GM23338 (cell line): ENCODE measurements around the gene PAX5. TPM values are rescaled to one million over a fixed set of nuclear protein-coding genes. Genes with fewer than 3 reads are reported as not detected.

Experiments used
- ATAC-seq: fragments of 200-7000 bp; cut with Tn5 transposase; 3 replicates; pipeline ENCODE4 v1.9.1; 2020
- DNase-seq: peaks from one replicate; pipeline ENCODE4 v3.0.0-alpha.2; 2015; ENCODE audit warnings: low spot score
- H2AFZ ChIP-seq: fragments of 200-600 bp; sonication (generic); 2 replicates; pipeline ENCODE4 v1.8.0; 2016; ENCODE audit warnings: antibody characterized with exemption, mild to moderate bottlenecking, moderate library complexity
- H3F3A ChIP-seq: fragments of 200-600 bp; sonication (generic); replicated peaks from 2 replicates; pipeline ENCODE4 v1.8.0; 2017; ENCODE audit warnings: antibody characterized with exemption, mixed run types, low read depth
- H3K27ac ChIP-seq: fragments of 200-600 bp; sonication (generic); 2 replicates; pipeline ENCODE4 v1.6.1; 2016; ENCODE audit warnings: low read depth
- H3K27me3 ChIP-seq: fragments of 200-600 bp; sonication (generic); 2 replicates; pipeline ENCODE4 v1.8.0; 2016; ENCODE audit warnings: mild to moderate bottlenecking, mixed run types, moderate library complexity; ENCODE audit not compliant: insufficient read depth
- H3K36me3 ChIP-seq: fragments of 200-600 bp; sonication (generic); 2 replicates; pipeline ENCODE4 v1.8.0; 2016; ENCODE audit warnings: mild to moderate bottlenecking; ENCODE audit not compliant: insufficient read depth
- H3K4me1 ChIP-seq: fragments of 200-600 bp; sonication (generic); 2 replicates; pipeline ENCODE4 v1.8.0; 2016; ENCODE audit warnings: mild to moderate bottlenecking, moderate library complexity; ENCODE audit not compliant: insufficient read depth
- H3K4me2 ChIP-seq: fragments of 200-600 bp; sonication (generic); 2 replicates; pipeline ENCODE4 v1.7.1; 2017; ENCODE audit warnings: mixed run types
- H3K4me3 ChIP-seq: fragments of 200-600 bp; sonication (generic); 2 replicates; pipeline ENCODE4 v1.6.1; 2016; ENCODE audit warnings: mixed run types
- H3K79me2 ChIP-seq: fragments of 200-600 bp; sonication (generic); replicated peaks from 2 replicates; pipeline ENCODE4 v1.8.0; 2017; ENCODE audit warnings: mild to moderate bottlenecking; ENCODE audit not compliant: insufficient read depth
- H3K9me2 ChIP-seq: fragments of 200-600 bp; sonication (generic); 2 replicates; pipeline ENCODE4 v1.8.0; 2017; ENCODE audit not compliant: insufficient read depth
- H4K20me1 ChIP-seq: fragments of 200-600 bp; sonication (generic); replicated peaks from 2 replicates; pipeline ENCODE4 v1.8.0; 2017; ENCODE audit warnings: mild to moderate bottlenecking; ENCODE audit not compliant: insufficient read depth
- H3K27ac Mint-ChIP-seq: 2 replicates; pipeline ENCODE4 v1.8.0; 2020; ENCODE audit warnings: inconsistent platforms, mild to moderate bottlenecking, moderate library complexity, mixed read lengths
- H3K27me3 Mint-ChIP-seq: 3 replicates; pipeline ENCODE4 v1.8.0; 2022; ENCODE audit warnings: low read depth, mild to moderate bottlenecking, moderate library complexity, mixed read lengths, inconsistent platforms; ENCODE audit not compliant: insufficient read depth, poor library complexity
- H3K36me3 Mint-ChIP-seq: 3 replicates; pipeline ENCODE4 v1.8.0; 2021; ENCODE audit warnings: low read depth, mild to moderate bottlenecking, inconsistent platforms, moderate library complexity, mixed read lengths
- H3K4me1 Mint-ChIP-seq: 3 replicates; pipeline ENCODE4 v1.8.0; 2020; ENCODE audit warnings: mild to moderate bottlenecking, inconsistent platforms, mixed read lengths
- H3K4me3 Mint-ChIP-seq: 3 replicates; pipeline ENCODE4 v1.8.0; 2021; ENCODE audit warnings: moderate library complexity, mild to moderate bottlenecking, inconsistent platforms, mixed read lengths
- H3K9me3 Mint-ChIP-seq: 3 replicates; pipeline ENCODE4 v1.8.0; 2020; ENCODE audit warnings: moderate library complexity, mild to moderate bottlenecking, inconsistent platforms, mixed read lengths
- CREB1 ChIP-seq: fragments of 250-450 bp; sonication (Bioruptor Pico); IDR thresholded peaks from 2 replicates; pipeline ENCODE4 v1.5.0; 2020; ENCODE audit warnings: low read depth, mild to moderate bottlenecking, moderate library complexity
- ETS1 ChIP-seq: IDR thresholded peaks from 2 replicates; pipeline ENCODE4 v1.6.1; 2016; ENCODE audit warnings: antibody characterized with exemption
- EZH2 ChIP-seq: fragments of 200-600 bp; sonication (generic); IDR thresholded peaks from one replicate; pipeline ENCODE4 v1.8.0; 2017; ENCODE audit warnings: antibody characterized with exemption, mild to moderate bottlenecking, low read depth; ENCODE audit not compliant: unreplicated experiment
- EZH2phosphoT487 ChIP-seq: fragments of 200-600 bp; sonication (generic); IDR thresholded peaks from one replicate; pipeline ENCODE4 v1.8.1; 2018; ENCODE audit warnings: antibody characterized with exemption; ENCODE audit not compliant: unreplicated experiment
- JUNB ChIP-seq: IDR thresholded peaks from one replicate; pipeline ENCODE4 v1.6.1; 2016; ENCODE audit warnings: antibody characterized with exemption; ENCODE audit not compliant: unreplicated experiment
- NANOG ChIP-seq: IDR thresholded peaks from 2 replicates; pipeline ENCODE4 v1.6.1; 2016; ENCODE audit warnings: antibody characterized with exemption, borderline replicate concordance
- POLR2AphosphoS5 ChIP-seq: IDR thresholded peaks from 2 replicates; pipeline ENCODE4 v1.6.1; 2016; ENCODE audit warnings: antibody characterized with exemption, low read depth
- STAT1 ChIP-seq: IDR thresholded peaks from one replicate; pipeline ENCODE4 v1.6.1; 2016; ENCODE audit warnings: antibody characterized with exemption; ENCODE audit not compliant: unreplicated experiment
- ZNF114 ChIP-seq: fragments of 250-450 bp; sonication (Bioruptor Pico); IDR thresholded peaks from 2 replicates; pipeline ENCODE4 v1.5.0; 2020; ENCODE audit warnings: mild to moderate bottlenecking, moderate library complexity
- ZNF331 ChIP-seq: fragments of 250-450 bp; sonication (Bioruptor Pico); IDR thresholded peaks from 2 replicates; pipeline ENCODE4 v1.5.0; 2020; ENCODE audit warnings: low read depth, mild to moderate bottlenecking, moderate library complexity
- ZNF462 ChIP-seq: fragments of 250-450 bp; sonication (Bioruptor Pico); IDR thresholded peaks from 2 replicates; pipeline ENCODE4 v1.5.0; 2020; ENCODE audit warnings: mild to moderate bottlenecking, moderate library complexity
- polyA plus RNA-seq: library from polyadenylated mRNA; unstranded; fragments of >200 nt; fragmentation: Nextera tagmentation; extraction: Ambion mirVana; gene quantifications from 2 replicates; pipeline ENCODE4 v1.2.1, GENCODE V29; 2016
- total RNA-seq: library from RNA; depleted of rRNA; stranded (reverse); fragments of >200 nt; shearing (Covaris generic); gene quantifications from 2 replicates; pipeline ENCODE4 v1.2.3, GENCODE V29; 2014
- TF ChIP-seq, protein P1 (sequence below): IDR thresholded peaks from one replicate; pipeline ENCODE4 v1.6.1; 2018; ENCODE audit warnings: antibody characterized with exemption; ENCODE audit not compliant: unreplicated experiment
- TF ChIP-seq, protein P2 (sequence below), 2 experiments: fragments of 200-600 bp in 1 of 2; sonication (generic) in 1 of 2; conservative IDR thresholded peaks; 2 replicates each; pipeline versions ENCODE4 v1.5.1 to v1.6.1; 2016 to 2017; ENCODE audit warnings: antibody characterized with exemption in 2 of 2, low read depth in 2 of 2, mild to moderate bottlenecking in 2 of 2, moderate library complexity in 1 of 2

PAX5 gene
- total and polyA plus RNA-seq, 2 experiments from 2014 or later: 0.17 to 0.60 TPM

GRCh38 chr9:36932198-36932597, 101.9 kb downstream of the PAX5 start:
- H3K27me3 ChIP-seq: no peaks in the 10 kb centered on the region
- peaks cover 9% of the 10 kb centered on the region; the same call in 2 of the 3 replicates for H3K9me3 Mint-ChIP-seq
- no peak overlapping the region for H3K4me3 ChIP-seq

More at GRCh38 chr9:36932198-36932597, 101.9 kb downstream of the PAX5 start:
- Histone ChIP-seq H4K20me1 (no peaks in the 10 kb centered on the region), H3K9me2 (no peaks in the 10 kb centered on the region), H3K27ac (no peak overlapping the region), H2AFZ (no peak overlapping the region), H3K36me3 (no peaks in the 10 kb centered on the region), H3K79me2 (no peaks in the 10 kb centered on the region), H3F3A (no peaks in the 10 kb centered on the region), H3K4me2 (no peak overlapping the region), H3K4me1 (peaks cover 4% of the 10 kb centered on the region; the same call in 1 of the 2 replicates)
- ATAC-seq (no peak), DNase-seq (no peak)
- Mint-ChIP-seq H3K36me3 (no peaks in the 10 kb centered on the region), H3K4me1 (peaks cover 6% of the 10 kb centered on the region; the same call in 2 of the 3 replicates), H3K4me3 (no peak overlapping the region), H3K27me3 (peaks cover 5% of the 10 kb centered on the region), H3K27ac (no peak overlapping the region)
- TF ChIP-seq NANOG (no peak), ETS1 (no peak), CREB1 (no peak), ZNF462 (CRISPR knock-in tag) (no peak), JUNB (no peak), EZH2 (no peak), STAT1 (no peak), ZNF331 (no peak), EZH2phosphoT487 (no peak), POLR2AphosphoS5 (no peak), ZNF114 (no peak)
- TF ChIP-seq, protein P1, sequence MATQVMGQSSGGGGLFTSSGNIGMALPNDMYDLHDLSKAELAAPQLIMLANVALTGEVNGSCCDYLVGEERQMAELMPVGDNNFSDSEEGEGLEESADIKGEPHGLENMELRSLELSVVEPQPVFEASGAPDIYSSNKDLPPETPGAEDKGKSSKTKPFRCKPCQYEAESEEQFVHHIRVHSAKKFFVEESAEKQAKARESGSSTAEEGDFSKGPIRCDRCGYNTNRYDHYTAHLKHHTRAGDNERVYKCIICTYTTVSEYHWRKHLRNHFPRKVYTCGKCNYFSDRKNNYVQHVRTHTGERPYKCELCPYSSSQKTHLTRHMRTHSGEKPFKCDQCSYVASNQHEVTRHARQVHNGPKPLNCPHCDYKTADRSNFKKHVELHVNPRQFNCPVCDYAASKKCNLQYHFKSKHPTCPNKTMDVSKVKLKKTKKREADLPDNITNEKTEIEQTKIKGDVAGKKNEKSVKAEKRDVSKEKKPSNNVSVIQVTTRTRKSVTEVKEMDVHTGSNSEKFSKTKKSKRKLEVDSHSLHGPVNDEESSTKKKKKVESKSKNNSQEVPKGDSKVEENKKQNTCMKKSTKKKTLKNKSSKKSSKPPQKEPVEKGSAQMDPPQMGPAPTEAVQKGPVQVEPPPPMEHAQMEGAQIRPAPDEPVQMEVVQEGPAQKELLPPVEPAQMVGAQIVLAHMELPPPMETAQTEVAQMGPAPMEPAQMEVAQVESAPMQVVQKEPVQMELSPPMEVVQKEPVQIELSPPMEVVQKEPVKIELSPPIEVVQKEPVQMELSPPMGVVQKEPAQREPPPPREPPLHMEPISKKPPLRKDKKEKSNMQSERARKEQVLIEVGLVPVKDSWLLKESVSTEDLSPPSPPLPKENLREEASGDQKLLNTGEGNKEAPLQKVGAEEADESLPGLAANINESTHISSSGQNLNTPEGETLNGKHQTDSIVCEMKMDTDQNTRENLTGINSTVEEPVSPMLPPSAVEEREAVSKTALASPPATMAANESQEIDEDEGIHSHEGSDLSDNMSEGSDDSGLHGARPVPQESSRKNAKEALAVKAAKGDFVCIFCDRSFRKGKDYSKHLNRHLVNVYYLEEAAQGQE: no peak
- TF ChIP-seq, protein P2, sequence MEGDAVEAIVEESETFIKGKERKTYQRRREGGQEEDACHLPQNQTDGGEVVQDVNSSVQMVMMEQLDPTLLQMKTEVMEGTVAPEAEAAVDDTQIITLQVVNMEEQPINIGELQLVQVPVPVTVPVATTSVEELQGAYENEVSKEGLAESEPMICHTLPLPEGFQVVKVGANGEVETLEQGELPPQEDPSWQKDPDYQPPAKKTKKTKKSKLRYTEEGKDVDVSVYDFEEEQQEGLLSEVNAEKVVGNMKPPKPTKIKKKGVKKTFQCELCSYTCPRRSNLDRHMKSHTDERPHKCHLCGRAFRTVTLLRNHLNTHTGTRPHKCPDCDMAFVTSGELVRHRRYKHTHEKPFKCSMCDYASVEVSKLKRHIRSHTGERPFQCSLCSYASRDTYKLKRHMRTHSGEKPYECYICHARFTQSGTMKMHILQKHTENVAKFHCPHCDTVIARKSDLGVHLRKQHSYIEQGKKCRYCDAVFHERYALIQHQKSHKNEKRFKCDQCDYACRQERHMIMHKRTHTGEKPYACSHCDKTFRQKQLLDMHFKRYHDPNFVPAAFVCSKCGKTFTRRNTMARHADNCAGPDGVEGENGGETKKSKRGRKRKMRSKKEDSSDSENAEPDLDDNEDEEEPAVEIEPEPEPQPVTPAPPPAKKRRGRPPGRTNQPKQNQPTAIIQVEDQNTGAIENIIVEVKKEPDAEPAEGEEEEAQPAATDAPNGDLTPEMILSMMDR (conservative IDR thresholded peaks at IDR 0.05; ENCODE audit: low read depth in 2 of 2): no peak
